Stimulated activated CD4-positive, alpha-beta T cell treated with anti-CD3 and anti-CD28 coated beads, Interleukin-12 subunit alpha, Interleukin-12 subunit beta, amount 100 ng/mL, for 24 hours (primary cell): ENCODE data around the gene SLC35F3.
"Not testable (repeated sequence)": the region's sequence is repeated elsewhere in the genome, so short reads cannot be mapped to it uniquely, and the experiment has no call there.

Experiments
- DNase-seq, 2 experiments: peaks; one replicate each; pipeline ENCODE4 v3.0.0-alpha.2; 2020; ENCODE audit warnings: low read depth in 2 of 2

Gene SLC35F3

DNA sequence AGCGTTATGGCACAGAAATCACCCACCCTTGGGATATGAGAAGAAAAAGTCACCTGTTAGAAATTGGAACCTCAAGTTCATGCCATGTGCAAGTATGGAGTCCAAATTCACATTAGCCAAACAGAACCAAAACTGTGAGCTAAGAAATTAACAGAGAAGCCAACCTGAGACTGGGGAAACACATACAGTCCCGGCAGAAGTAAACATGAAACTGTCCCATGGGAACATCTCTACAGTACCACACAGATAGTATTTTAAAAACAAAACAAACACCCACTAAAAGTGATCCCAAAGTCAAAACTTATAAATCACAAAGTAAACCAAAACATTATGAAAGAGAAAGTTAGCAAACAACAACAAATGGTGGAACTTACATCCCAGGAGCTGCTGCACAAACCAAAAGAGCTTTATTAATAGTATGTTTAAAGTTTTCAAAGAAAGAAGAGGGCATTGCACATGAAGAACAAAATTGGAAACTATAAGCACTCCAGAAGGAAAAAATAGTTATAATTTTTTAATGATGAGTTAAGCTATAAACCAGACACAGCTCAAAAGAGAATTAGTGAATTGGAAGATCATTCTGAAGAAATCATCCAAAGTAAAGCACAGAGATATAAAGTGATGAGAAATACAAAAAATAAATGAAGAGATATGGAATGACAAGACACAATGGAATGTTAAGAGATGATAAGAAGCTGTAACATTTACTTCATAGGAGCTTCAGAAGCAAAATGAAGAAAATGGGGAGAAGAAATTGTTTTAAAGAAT lies 385.2 kb downstream of the SLC35F3 start:
- DNase-seq, result no peak

- DNase-seq, result no peak
Observed at GRCh38 chr1:234292011-234292410, 387.5 kb downstream of the SLC35F3 start.

GRCh38 chr1:234292548-234292947 lies 388.1 kb downstream of the SLC35F3 start:
- DNase-seq, result no peak

GRCh38 chr1:234294109-234294817 lies 389.8 kb downstream of the SLC35F3 start:
- DNase-seq, result no peak

DNA sequence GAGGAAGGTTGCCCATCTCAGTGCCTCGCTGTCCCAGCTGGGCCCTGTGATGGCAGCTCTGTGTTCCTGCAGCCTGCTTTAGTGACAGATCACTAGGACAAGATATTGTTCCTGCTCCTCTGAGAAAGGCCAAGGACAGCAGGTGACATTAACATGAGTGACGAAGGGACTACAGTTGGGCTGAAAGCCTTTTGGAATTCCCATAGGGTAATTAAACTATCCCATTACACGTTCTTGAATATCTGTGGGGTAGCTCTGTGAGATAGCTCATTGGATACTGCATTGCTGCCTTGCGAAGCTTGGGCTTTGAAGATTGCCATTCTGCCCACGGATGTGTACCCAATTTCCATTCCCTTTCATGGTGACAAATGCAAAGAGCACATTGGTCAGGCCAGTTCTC lies 390.6 kb downstream of the SLC35F3 start:
- no peak for DNase-seq

DNA sequence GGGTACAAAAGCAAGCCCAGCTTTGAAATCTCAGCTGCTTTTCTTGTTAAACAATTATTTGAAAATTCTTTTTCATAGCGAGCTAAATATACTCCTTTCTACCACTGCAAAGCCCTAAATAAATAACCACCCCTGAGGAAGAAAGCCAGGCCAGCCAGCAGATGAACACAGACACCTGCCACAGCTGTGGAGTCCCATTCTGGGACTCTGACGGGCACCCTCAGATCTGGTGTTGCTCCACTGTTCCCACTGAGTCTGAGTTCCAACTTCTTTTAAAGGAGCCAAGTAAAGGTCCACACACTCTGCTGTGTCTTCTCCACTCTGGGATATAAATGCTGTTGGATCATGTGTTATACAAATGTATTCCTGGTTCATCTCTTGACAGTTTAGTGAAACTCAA lies 391.1 kb downstream of the SLC35F3 start:
- no peak for DNase-seq

- no peak for DNase-seq
Observed at GRCh38 chr1:234296496-234296895, 392.0 kb downstream of the SLC35F3 start.

DNA sequence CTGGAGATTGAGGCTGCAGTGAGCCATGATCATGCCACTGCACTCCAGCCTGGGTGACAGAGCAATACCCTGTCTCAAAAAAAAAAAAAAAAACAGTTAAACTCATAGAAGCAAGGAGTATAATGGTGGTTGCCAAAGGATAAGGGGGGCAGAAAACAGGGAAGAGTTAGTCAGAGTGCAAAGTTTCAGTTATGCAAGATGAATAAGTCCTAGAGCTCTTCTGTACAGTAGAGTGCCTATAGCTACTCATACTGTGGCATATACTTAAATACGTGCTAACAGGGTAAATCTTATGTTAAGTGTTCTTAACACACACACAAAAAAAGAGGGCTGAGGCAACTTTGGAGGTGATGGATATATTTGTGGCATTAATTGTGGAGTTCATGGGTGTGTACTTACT lies 393.2 kb downstream of the SLC35F3 start:
- no peak for DNase-seq

DNA sequence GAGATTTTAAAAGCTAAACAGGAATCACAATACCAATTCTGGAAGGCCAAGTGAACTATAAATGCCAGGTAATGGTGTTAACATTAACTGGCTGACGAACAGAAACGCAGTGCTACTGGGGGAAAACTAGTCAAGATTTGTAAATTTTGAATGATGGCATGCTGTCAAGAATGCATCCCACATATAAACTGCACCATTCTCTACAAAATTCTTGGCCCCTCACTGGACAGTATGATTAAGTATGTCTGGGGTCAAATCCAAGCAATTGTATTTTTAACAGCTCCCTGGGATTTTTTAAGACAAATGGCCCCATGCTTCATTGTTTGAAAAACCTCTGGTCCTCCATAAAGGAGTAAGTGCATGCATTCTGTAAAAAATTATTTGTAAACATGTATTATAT lies 395.6 kb downstream of the SLC35F3 start:
- DNase-seq, result no peak

- not testable (repeated sequence) for DNase-seq
Observed at GRCh38 chr1:234301663-234302062, 397.2 kb downstream of the SLC35F3 start.

- DNase-seq, result no peak
Observed at GRCh38 chr1:234302354-234302962, 398.0 kb downstream of the SLC35F3 start.

DNA sequence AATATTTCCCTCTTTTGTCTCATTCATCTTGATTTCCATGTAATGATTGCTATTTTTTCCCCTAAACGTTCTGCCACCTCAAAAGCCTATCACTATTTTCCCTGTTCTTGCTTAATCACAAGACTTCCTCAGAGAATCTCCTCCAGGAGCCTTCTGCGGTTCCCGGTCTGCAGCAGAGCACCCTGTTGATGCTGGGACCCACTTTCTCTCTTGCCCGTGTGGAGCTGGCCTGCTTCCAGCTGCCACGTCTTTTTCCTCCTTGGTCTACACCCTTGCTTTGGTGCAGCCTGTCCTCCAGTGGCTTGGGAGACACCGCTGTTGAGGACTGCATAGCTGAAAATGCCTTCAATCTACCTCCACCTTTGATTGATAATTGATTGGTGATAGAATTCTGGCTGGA lies 398.8 kb downstream of the SLC35F3 start:
- no peak for DNase-seq

GRCh38 chr1:234307726-234308125 lies 403.2 kb downstream of the SLC35F3 start:
- DNase-seq, result no peak

DNA sequence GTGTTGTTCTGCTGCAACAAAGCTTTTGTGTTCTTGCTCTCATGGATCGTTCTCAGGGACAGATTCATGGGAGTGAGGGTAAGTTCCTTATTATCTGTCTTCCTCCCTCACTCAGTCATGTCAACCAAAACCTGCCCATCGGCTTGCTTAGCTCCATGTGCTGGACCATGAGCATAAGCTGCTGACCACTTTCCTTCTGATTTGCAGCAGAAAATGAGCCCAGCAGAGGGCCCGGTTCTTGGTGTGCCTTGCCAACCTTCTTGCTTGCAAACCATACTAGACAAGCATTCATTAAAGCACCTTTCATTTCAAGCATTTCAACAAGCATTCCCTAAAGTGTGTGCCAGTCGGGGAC lies 404.7 kb downstream of the SLC35F3 start:
- DNase-seq, result no peak

- DNase-seq, result peak; percentile 56 to 69
Observed at GRCh38 chr1:234309598-234310459, 405.4 kb downstream of the SLC35F3 start.

DNA sequence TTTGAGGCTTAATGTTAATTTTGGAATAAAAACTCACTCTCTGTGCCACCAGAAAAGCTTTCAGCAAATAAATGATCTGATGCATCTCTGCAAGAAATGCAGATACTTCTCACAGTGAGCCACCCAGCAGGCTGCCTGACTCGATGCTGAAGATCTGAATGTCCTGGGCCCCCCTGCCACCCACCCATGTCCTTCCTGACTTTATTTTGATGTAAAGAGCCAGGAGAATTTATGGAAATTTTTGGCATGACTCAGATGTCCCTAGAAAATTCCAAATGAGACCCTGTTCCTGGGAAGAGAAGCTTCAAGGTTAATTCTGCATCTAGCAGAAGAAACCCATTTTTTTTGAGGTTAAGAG lies 406.0 kb downstream of the SLC35F3 start:
- no peak for DNase-seq

- no peak for DNase-seq
Observed at GRCh38 chr1:234311414-234311813, 406.9 kb downstream of the SLC35F3 start.

- DNase-seq, result no peak
Observed at GRCh38 chr1:234313171-234313570, 408.7 kb downstream of the SLC35F3 start.

DNA sequence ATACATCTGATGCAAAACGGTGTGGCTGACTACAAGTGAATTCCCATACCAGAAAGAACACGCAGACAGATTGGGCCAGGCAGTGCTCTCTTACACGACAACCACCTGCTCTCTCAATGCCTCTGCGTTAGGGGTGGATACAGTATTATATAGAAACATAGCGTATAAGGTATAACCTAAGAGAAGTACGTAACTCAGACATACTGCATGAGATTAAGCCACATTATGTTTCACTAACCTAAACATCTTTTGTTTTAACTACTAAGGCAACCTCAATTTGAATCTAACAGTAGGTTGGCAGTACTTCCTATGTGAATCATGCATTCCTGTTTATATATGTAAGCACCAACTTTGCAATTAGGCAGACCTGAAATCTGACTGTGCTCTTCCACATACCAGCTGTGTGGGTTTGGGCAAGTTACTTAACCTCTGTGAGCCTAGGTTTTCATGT lies 410.6 kb downstream of the SLC35F3 start:
- no peak for DNase-seq

DNA sequence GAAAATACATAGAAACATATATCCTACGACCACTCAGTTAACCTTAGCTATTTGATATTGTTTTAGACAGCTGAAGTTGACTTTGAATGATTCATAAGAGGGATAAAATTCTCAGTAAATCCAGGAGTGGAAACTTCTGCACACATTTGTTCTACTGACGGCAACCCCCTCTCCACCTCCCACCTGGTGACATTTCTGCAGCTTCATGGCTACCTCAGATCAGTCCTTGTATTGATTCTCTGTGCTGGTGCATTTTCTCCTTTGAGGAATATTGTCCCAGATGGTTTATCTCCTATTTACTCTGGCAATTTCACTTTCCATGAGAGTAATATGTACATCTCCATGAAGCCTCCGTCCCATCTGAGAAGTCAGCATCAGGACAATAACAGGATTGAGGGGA lies 411.1 kb downstream of the SLC35F3 start:
- no peak for DNase-seq

DNA sequence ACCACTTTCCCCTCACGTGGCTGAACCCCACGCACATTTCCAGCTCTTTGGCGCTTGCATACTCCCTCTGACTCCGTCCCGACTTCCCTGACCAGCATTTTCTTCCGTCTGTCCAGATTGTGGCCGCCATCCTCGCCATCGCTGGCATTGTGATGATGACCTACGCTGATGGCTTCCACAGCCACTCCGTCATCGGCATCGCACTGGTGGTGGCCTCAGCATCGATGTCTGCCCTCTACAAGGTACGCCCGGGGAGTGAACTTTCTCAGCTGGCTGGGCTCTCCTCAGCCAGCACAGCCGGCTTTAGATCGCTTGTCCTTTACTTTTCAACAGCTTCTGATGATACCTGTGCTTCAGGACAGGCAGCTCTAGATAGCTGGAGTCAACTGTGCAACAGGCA lies 412.0 kb downstream of the SLC35F3 start:
- DNase-seq, result no peak

DNA sequence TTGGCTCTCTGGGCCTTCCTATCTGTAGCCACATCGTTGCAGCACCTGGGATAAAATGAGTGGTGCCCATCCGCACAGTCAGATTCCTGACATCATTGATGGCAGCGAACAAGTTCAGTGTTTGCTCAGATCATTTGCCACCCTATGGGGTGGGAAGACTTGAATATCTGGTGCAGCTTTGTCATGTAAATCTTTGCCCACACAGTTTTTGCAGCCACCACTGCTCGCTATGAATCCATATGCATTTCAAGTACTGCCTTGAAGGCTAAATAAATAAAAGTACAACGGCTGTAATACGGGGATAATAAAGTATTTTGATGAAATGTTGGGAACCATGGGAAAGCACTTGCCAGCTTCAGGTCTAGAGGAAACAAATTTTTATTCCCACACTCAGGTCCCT lies 412.5 kb downstream of the SLC35F3 start:
- DNase-seq, result no peak
